ENCODE measurements around the gene SSBP1.

SSBP1 gene

GRCh38 chr7:141696348-141696747 is 41.8 kb upstream of the SSBP1 start:
- Histone ChIP-seq H3K27me3 (ENCODE audit: insufficient read depth, low read length, poor library complexity, severe bottlenecking) (no peaks in the 10 kb centered on the region), H3K4me2 (ENCODE audit: low read depth, low read length, poor library complexity, severe bottlenecking) (peak overlapping the region; percentile 90), H3K79me2 (ENCODE audit: insufficient read depth, low read length) (peaks cover 68% of the 10 kb centered on the region; the same call in 1 of the 2 replicates), H3K9me2 (replicated peaks; ENCODE audit: low read depth, low read length) (no peaks in the 10 kb centered on the region), H3K9ac (ENCODE audit: low read depth, low read length, poor library complexity, severe bottlenecking) (no peak overlapping the region), H2AFZ (ENCODE audit: low read length) (no peak overlapping the region), H3K9me3 (ENCODE audit: insufficient read depth, low read depth, low read length) (no peaks in the 10 kb centered on the region), H3K36me3 (ENCODE audit: insufficient read depth, low read length) (no peaks in the 10 kb centered on the region), H3K4me3 (ENCODE audit: low read length, poor library complexity, severe bottlenecking) (no peak overlapping the region), H3K4me1 (ENCODE audit: insufficient read depth, low read length, poor library complexity, severe bottlenecking) (peaks cover 53% of the 10 kb centered on the region), H4K20me1 (ENCODE audit: insufficient read depth, low read length, poor library complexity, severe bottlenecking) (peaks cover 19% of the 10 kb centered on the region), H3F3A (ENCODE audit: low read depth) (no peaks in the 10 kb centered on the region)
- no peak for TF ChIP-seq CTCF (conservative IDR thresholded peaks at IDR 0.05; ENCODE audit: low read length)

DNA sequence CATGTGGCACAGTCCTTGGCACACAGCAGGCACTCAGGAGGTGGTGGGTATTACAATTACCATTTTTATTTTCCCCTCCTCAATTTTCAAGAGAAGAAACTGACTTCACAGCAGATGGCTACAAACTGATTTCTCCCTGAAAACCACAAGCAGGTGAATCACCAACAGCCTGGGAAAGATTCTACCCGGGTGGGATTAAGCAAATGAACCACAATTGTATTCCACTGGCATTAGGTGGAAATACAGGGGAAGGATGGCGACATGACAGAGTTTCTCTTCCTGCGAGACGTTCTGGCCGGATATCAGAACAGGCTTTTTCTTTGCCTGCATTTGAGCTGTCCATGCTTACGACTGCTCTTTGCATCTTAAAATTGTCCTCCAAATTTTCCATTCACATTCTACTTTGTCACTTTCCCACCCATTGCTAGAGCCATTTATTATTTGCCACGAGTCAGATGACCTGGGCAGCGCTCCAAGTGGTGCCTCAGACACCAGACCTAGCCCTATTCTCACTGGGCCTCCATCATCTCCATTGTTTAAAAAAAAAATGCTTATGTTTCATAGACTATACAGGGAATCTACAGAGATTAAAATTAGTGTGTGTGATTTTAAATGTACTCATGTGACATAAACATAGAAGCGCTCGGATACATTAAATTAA is 40.8 kb upstream of the SSBP1 start:
- H3K4me1 ChIP-seq (ENCODE audit: insufficient read depth, low read length, poor library complexity, severe bottlenecking): peaks cover 54% of the 10 kb centered on the region
- H3K27me3 ChIP-seq (ENCODE audit: insufficient read depth, low read length, poor library complexity, severe bottlenecking): no peaks in the 10 kb centered on the region
- H3K9me3 ChIP-seq (ENCODE audit: insufficient read depth, low read depth, low read length): no peaks in the 10 kb centered on the region
- H3K4me2 ChIP-seq (ENCODE audit: low read depth, low read length, poor library complexity, severe bottlenecking): peak overlapping the region; percentile 90
- H4K20me1 ChIP-seq (ENCODE audit: insufficient read depth, low read length, poor library complexity, severe bottlenecking): peaks cover 17% of the 10 kb centered on the region
- H2AFZ ChIP-seq (ENCODE audit: low read length): no peak overlapping the region
- H3K9me2 ChIP-seq (replicated peaks; ENCODE audit: low read depth, low read length): no peaks in the 10 kb centered on the region
- no peak for TF ChIP-seq CTCF (conservative IDR thresholded peaks at IDR 0.05; ENCODE audit: low read length)
- TF ChIP-seq EZH2phosphoT487 (IDR thresholded peaks at IDR 0.05; ENCODE audit: borderline replicate concordance): no peak
- H3K36me3 ChIP-seq (ENCODE audit: insufficient read depth, low read length): no peaks in the 10 kb centered on the region
- H3K79me2 ChIP-seq (ENCODE audit: insufficient read depth, low read length): peaks cover 68% of the 10 kb centered on the region; the same call in 1 of the 2 replicates
- H3K9ac ChIP-seq (ENCODE audit: low read depth, low read length, poor library complexity, severe bottlenecking): no peak overlapping the region
- no peaks in the 10 kb centered on the region for H3F3A ChIP-seq (ENCODE audit: low read depth)
- H3K4me3 ChIP-seq (ENCODE audit: low read length, poor library complexity, severe bottlenecking): peak overlapping the region; percentile 87

- peaks cover 62% of the 10 kb centered on the region; the same call in 1 of the 2 replicates for H3K79me2 ChIP-seq (ENCODE audit: insufficient read depth, low read length)
Observed at GRCh38 chr7:141698247-141699015, 39.7 kb upstream of the SSBP1 start.

More at GRCh38 chr7:141698247-141699015, 39.7 kb upstream of the SSBP1 start:
- Histone ChIP-seq H3K9me2 (replicated peaks; ENCODE audit: low read depth, low read length) (no peaks in the 10 kb centered on the region), H3K27me3 (ENCODE audit: insufficient read depth, low read length, poor library complexity, severe bottlenecking) (no peaks in the 10 kb centered on the region), H3K4me2 (ENCODE audit: low read depth, low read length, poor library complexity, severe bottlenecking) (peak overlapping the region; percentile 90), H3K9me3 (ENCODE audit: insufficient read depth, low read depth, low read length) (no peaks in the 10 kb centered on the region), H2AFZ (ENCODE audit: low read length) (no peak overlapping the region), H3K4me1 (ENCODE audit: insufficient read depth, low read length, poor library complexity, severe bottlenecking) (peaks cover 59% of the 10 kb centered on the region), H3F3A (ENCODE audit: low read depth) (no peaks in the 10 kb centered on the region), H3K4me3 (ENCODE audit: low read length, poor library complexity, severe bottlenecking) (peak overlapping the region; percentile 87), H3K36me3 (ENCODE audit: insufficient read depth, low read length) (no peaks in the 10 kb centered on the region), H3K9ac (ENCODE audit: low read depth, low read length, poor library complexity, severe bottlenecking) (peak overlapping the region; percentile 10), H4K20me1 (ENCODE audit: insufficient read depth, low read length, poor library complexity, severe bottlenecking) (peaks cover 17% of the 10 kb centered on the region)
- TF ChIP-seq CTCF (conservative IDR thresholded peaks at IDR 0.05; ENCODE audit: low read length): no peak
- TF ChIP-seq EZH2phosphoT487 (IDR thresholded peaks at IDR 0.05; ENCODE audit: borderline replicate concordance): no peak
